IMR-90 (cell line): Measurements from ENCODE around the gene TMEM8B. TPM values are rescaled to one million over a fixed set of nuclear protein-coding genes. Genes with fewer than 3 reads are reported as not detected.

Source experiments
- ATAC-seq: fragments of 200-7000 bp; cut with Tn5 transposase; 2 replicates; pipeline ENCODE4 v1.9.1; 2020; ENCODE audit warnings: low read depth, mild to moderate bottlenecking, moderate library complexity
- BruUV-seq: library from RNA; stranded (reverse); fragments of 400-500 nt; replicated peaks from 2 replicates; lab custom pipeline; 2021; lab: Mats Ljungman, UMichigan
- CTCF ChIA-PET: fragments of 300-600 bp; formaldehyde crosslinking; extraction: SDS; loops from one replicate; lab custom pipeline; 2021; ENCODE audit warnings: antibody characterized with exemption; lab: Yijun Ruan, JAX
- POLR2A ChIA-PET: fragments of 300-600 bp; sonication (Branson Sonifier 250); formaldehyde crosslinking; loops from one replicate; lab custom pipeline; 2022; ENCODE audit warnings: antibody characterized with exemption; ENCODE audit not compliant: unreplicated experiment; lab: Charles Lee
- DNase-seq: peaks from one replicate; pipeline ENCODE4 v3.0.0; 2013
- H2AFZ ChIP-seq: replicated peaks from 2 replicates; pipeline ENCODE3; 2013; ENCODE audit warnings: low read length, mild to moderate bottlenecking; ENCODE audit not compliant: poor library complexity
- H2AK5ac ChIP-seq: 2 replicates; pipeline ENCODE4 v1.6.1; 2013; ENCODE audit warnings: low read depth, low read length, inconsistent platforms
- H2AK9ac ChIP-seq: replicated peaks from 2 replicates; pipeline ENCODE3; 2013; ENCODE audit warnings: mild to moderate bottlenecking, low read depth, low read length, moderate library complexity; ENCODE audit not compliant: poor library complexity
- H2BK120ac ChIP-seq: 2 replicates; pipeline ENCODE4 v1.6.1; 2013; ENCODE audit warnings: low read depth, low read length, inconsistent platforms
- H2BK15ac ChIP-seq: 3 replicates; pipeline ENCODE4 v1.6.1; 2013; ENCODE audit warnings: low read depth, low read length, inconsistent platforms
- H2BK20ac ChIP-seq: 2 replicates; pipeline ENCODE4 v1.6.1; 2013; ENCODE audit warnings: low read depth, mild to moderate bottlenecking, inconsistent platforms, low read length, moderate library complexity
- H2BK5ac ChIP-seq: 2 replicates; pipeline ENCODE4 v1.6.1; 2013; ENCODE audit warnings: mild to moderate bottlenecking, low read depth, low read length, inconsistent platforms; ENCODE audit not compliant: poor library complexity, severe bottlenecking
- H3K14ac ChIP-seq: replicated peaks from 2 replicates; pipeline ENCODE4 v1.6.1; 2013; ENCODE audit warnings: low read depth, low read length, inconsistent platforms
- H3K18ac ChIP-seq: 2 replicates; pipeline ENCODE4 v1.6.1; 2013; ENCODE audit warnings: low read depth, low read length, control low read depth
- H3K23ac ChIP-seq: 2 replicates; pipeline ENCODE4 v1.6.1; 2013; ENCODE audit warnings: low read depth, low read length, inconsistent platforms
- H3K27ac ChIP-seq: 2 replicates; pipeline ENCODE4 v1.5.1; 2013; ENCODE audit warnings: mild to moderate bottlenecking, control low read depth, low read length; ENCODE audit not compliant: insufficient read depth
- H3K27me3 ChIP-seq: 2 replicates; pipeline ENCODE4 v1.6.1; 2013; ENCODE audit warnings: low read length; ENCODE audit not compliant: control insufficient read depth, insufficient read depth
- H3K36me3 ChIP-seq: 2 replicates; pipeline ENCODE4 v1.6.1; 2013; ENCODE audit warnings: low read length, mixed read lengths; ENCODE audit not compliant: control insufficient read depth, insufficient read depth
- H3K4ac ChIP-seq: 2 replicates; pipeline ENCODE4 v1.6.1; 2013; ENCODE audit warnings: low read depth, low read length, inconsistent platforms
- H3K4me1 ChIP-seq: 2 replicates; pipeline ENCODE4 v1.6.1; 2013; ENCODE audit warnings: low read length, mixed read lengths; ENCODE audit not compliant: control insufficient read depth, insufficient read depth
- H3K4me2 ChIP-seq: 2 replicates; pipeline ENCODE4 v1.6.1; 2013; ENCODE audit warnings: low read depth, mild to moderate bottlenecking, control low read depth, low read length, moderate library complexity
- H3K4me3 ChIP-seq: 2 replicates; pipeline ENCODE4 v1.5.1; 2013; ENCODE audit warnings: low read depth, mild to moderate bottlenecking, control low read depth, low read length, moderate library complexity; ENCODE audit not compliant: insufficient read depth
- H3K56ac ChIP-seq: 2 replicates; pipeline ENCODE4 v1.6.1; 2013; ENCODE audit warnings: low read length, inconsistent platforms; ENCODE audit not compliant: insufficient read depth; ENCODE audit errors: extremely low read depth
- H3K79me1 ChIP-seq, 2 experiments: 2 replicates each; pipeline ENCODE4 v1.6.1; 2013; ENCODE audit warnings: low read length in 2 of 2, inconsistent platforms in 1 of 2, low read depth in 1 of 2
- H3K9ac ChIP-seq: 2 replicates; pipeline ENCODE4 v1.6.1; 2013; ENCODE audit warnings: low read depth, low read length, control low read depth
- H3K9me1 ChIP-seq: 2 replicates; pipeline ENCODE4 v1.6.1; 2013; ENCODE audit warnings: low read length, inconsistent platforms; ENCODE audit not compliant: insufficient read depth
- H3K9me3 ChIP-seq: 2 replicates; pipeline ENCODE4 v1.6.1; 2013; ENCODE audit warnings: low read length; ENCODE audit not compliant: control insufficient read depth, insufficient read depth
- H4K20me1 ChIP-seq: 2 replicates; pipeline ENCODE4 v1.6.1; 2013; ENCODE audit warnings: low read length, inconsistent platforms; ENCODE audit not compliant: insufficient read depth
- H4K5ac ChIP-seq: 2 replicates; pipeline ENCODE4 v1.6.1; 2013; ENCODE audit warnings: mild to moderate bottlenecking, low read depth, low read length, control low read depth
- H4K8ac ChIP-seq, 2 experiments: 2 replicates each; pipeline ENCODE4 v1.6.1; 2013; ENCODE audit warnings: low read depth in 2 of 2, low read length in 2 of 2, control low read depth in 1 of 2, inconsistent platforms in 1 of 2
- H4K91ac ChIP-seq: 2 replicates; pipeline ENCODE4 v1.6.1; 2013; ENCODE audit warnings: low read depth, low read length, inconsistent platforms; ENCODE audit not compliant: insufficient read depth
- MXI1 ChIP-seq: IDR thresholded peaks from 2 replicates; pipeline ENCODE4 v1.6.1; 2012; ENCODE audit warnings: low read depth, mild to moderate bottlenecking, low read length, moderate library complexity, borderline replicate concordance
- RFX5 ChIP-seq: IDR thresholded peaks from 2 replicates; pipeline ENCODE4 v1.8.0; 2012; ENCODE audit warnings: low read depth, mild to moderate bottlenecking, low read length, moderate library complexity
- USF2 ChIP-seq: fragments of 150-350 bp; IDR thresholded peaks from 2 replicates; pipeline ENCODE4 v1.6.1; 2017; ENCODE audit warnings: mild to moderate bottlenecking, antibody characterized with exemption, low read length, low read depth
- WGBS, 2 experiments: methylation state at CpG; one replicate each; pipeline versions ENCODE4 v1.1.5 to v1.1.7; 2013; ENCODE audit warnings: missing lambda C conversion rate in 2 of 2; ENCODE audit not compliant: insufficient read length in 1 of 2; ENCODE audit errors: extremely low coverage in 2 of 2; 5-methylcytosine and 5-hydroxymethylcytosine counted together
- dilution Hi-C: fragments of 300-500 bp; cut with HindIII; formaldehyde crosslinking; loops from one replicate; pipeline ENCODE4 v1.14.3; 2018; ENCODE audit warnings: low sequenced_read_pairs; ENCODE audit not compliant: unreplicated experiment
- in situ Hi-C: fragments of 300-500 bp; cut with MboI; formaldehyde crosslinking; loops from 3 replicates; pipeline ENCODE4 v1.14.3; 2019; ENCODE audit warnings: low sequenced_read_pairs, inconsistent platforms, mixed read lengths
- intact Hi-C: fragments of 100-400 bp; cut with micrococcal nuclease; formaldehyde crosslinking; loops from 2 replicates; pipeline ENCODE4 v1.10.0; 2022
- polyA plus RNA-seq, 3 experiments: library from polyadenylated mRNA; depleted of rRNA; stranded (reverse); fragments of >200 nt; gene quantifications; 2 replicates each; pipeline ENCODE4 v1.2.3, GENCODE V29; 2012; ENCODE audit warnings: low replicate concordance in 1 of 3
- total RNA-seq: library from RNA; depleted of rRNA; stranded (reverse); fragments of >200 nt; gene quantifications from 2 replicates; pipeline ENCODE4 v1.2.3, GENCODE V29; 2012

Gene TMEM8B
- total and polyA plus RNA-seq, 2 of the 4 experiments (the other 2 are of a cell fraction), result 0.72 to 8.3 TPM

GRCh38 chr9:35812025-35812602 lies 16.9 kb upstream of the TMEM8B start, which contains the start of gene SPAG8:
SPAG8 (minus strand) TSS chr9:35812262; CDS start chr9:35812147, 115 bp downstream.
- H2BK5ac ChIP-seq, result peak within 1 kb of the TSS; percentile 44
- H3K56ac ChIP-seq, result peak within 1 kb of the TSS; percentile 61; the same call in 1 of the 2 replicates
- H3K4ac ChIP-seq, result peak within 1 kb of the TSS; percentile 75
- H3K36me3 ChIP-seq, result peaks cover 14% of the 10 kb centered on the region
- in situ Hi-C loops (no loop called here), intact Hi-C loops (loop anchor here (2.0 to 10.0 kb wide), 2 partner anchors 21 to 157 kb away; partner anchors contain the start of genes CCDC107, NPR2, RMRP and SIT1), dilution Hi-C loops (no loop called here)
- peak within 1 kb of the TSS; percentile 10 for H2AK9ac ChIP-seq
- peak within 1 kb of the TSS; percentile 92 for H3K4me2 ChIP-seq
- DNase-seq (peak; percentile 96), ATAC-seq (peak; percentile 70)
- H3K79me1 ChIP-seq, result peaks cover 10 to 21% of the 10 kb centered on the region in 2 experiments; a peak in 3 of 4 replicates
- ChIA-PET CTCF (interaction anchor here (0.8 to 1.3 kb wide), 4 partner anchors 14 to 134 kb away, joined by 3 to 4 read pairs (median 4); no protein-coding TSS in a partner anchor), POLR2A (interaction anchor here (0.6 to 0.9 kb wide), 2 partner anchors 15 to 17 kb away, joined by 3 to 4 read pairs; no protein-coding TSS in a partner anchor)
- BruUV-seq, result no TSS peak
- H2AFZ ChIP-seq, result peak within 1 kb of the TSS; percentile 91
- H3K18ac ChIP-seq, result peak within 1 kb of the TSS; percentile 60; the same call in 1 of the 2 replicates
- H2BK120ac ChIP-seq, result peak within 1 kb of the TSS; percentile 49; the same call in 1 of the 2 replicates
- no peaks in the 10 kb centered on the region; the same call in 1 of the 2 replicates for H3K4me1 ChIP-seq
- H3K14ac ChIP-seq, result peak within 1 kb of the TSS; percentile 85
- H3K9me3 ChIP-seq, result no peaks in the 10 kb centered on the region
- TF ChIP-seq RFX5, result no peak
- peak; percentile 34 for TF ChIP-seq USF2
- peak; percentile 60 for TF ChIP-seq MXI1
- peaks cover 5% of the 10 kb centered on the region for H4K20me1 ChIP-seq
- peak within 1 kb of the TSS; percentile 39; the same call in 1 of the 2 replicates for H3K9ac ChIP-seq
- H4K5ac ChIP-seq, result peak within 1 kb of the TSS; percentile 83
- peak within 1 kb of the TSS; percentile 80 for H4K91ac ChIP-seq
- WGBS, 2 experiments, result 2% methylated on average over 10 of the region's 28 CpGs; no CpG with 5 or more reads in 1 of the 2 experiments
- H4K8ac ChIP-seq, result peak within 1 kb of the TSS; percentile 97 to 100
- no peaks in the 10 kb centered on the region for H3K27me3 ChIP-seq
- no peak within 1 kb of the TSS for H2BK20ac ChIP-seq
- H3K23ac ChIP-seq, result peak within 1 kb of the TSS; percentile 59; the same call in 1 of the 2 replicates
- H3K4me3 ChIP-seq, result peak within 1 kb of the TSS; percentile 60
- peak within 1 kb of the TSS; percentile 24 for H3K27ac ChIP-seq
- peak within 1 kb of the TSS; percentile 35; the same call in 1 of the 2 replicates for H2AK5ac ChIP-seq
- peaks cover 6% of the 10 kb centered on the region; the same call in 1 of the 2 replicates for H3K9me1 ChIP-seq
- no peak within 1 kb of the TSS for H2BK15ac ChIP-seq
